GM23338 (cell line): ENCODE data around the gene ADAMTS19. TPM values are rescaled to one million over a fixed set of nuclear protein-coding genes. Genes with fewer than 3 reads are reported as not detected.
"Not testable (repeated sequence)": the region's sequence is repeated elsewhere in the genome, so short reads cannot be mapped to it uniquely, and the experiment has no call there.

ENCODE experiments used
- ATAC-seq: fragments of 200-7000 bp; cut with Tn5 transposase; 3 replicates; pipeline ENCODE4 v1.9.1; 2020
- DNase-seq: peaks from one replicate; pipeline ENCODE4 v3.0.0-alpha.2; 2015; ENCODE audit warnings: low spot score
- H2AFZ ChIP-seq: fragments of 200-600 bp; sonication (generic); 2 replicates; pipeline ENCODE4 v1.8.0; 2016; ENCODE audit warnings: antibody characterized with exemption, mild to moderate bottlenecking, moderate library complexity
- H3F3A ChIP-seq: fragments of 200-600 bp; sonication (generic); replicated peaks from 2 replicates; pipeline ENCODE4 v1.8.0; 2017; ENCODE audit warnings: antibody characterized with exemption, mixed run types, low read depth
- H3K27ac ChIP-seq: fragments of 200-600 bp; sonication (generic); 2 replicates; pipeline ENCODE4 v1.6.1; 2016; ENCODE audit warnings: low read depth
- H3K27me3 ChIP-seq: fragments of 200-600 bp; sonication (generic); 2 replicates; pipeline ENCODE4 v1.8.0; 2016; ENCODE audit warnings: mild to moderate bottlenecking, mixed run types, moderate library complexity; ENCODE audit not compliant: insufficient read depth
- H3K36me3 ChIP-seq: fragments of 200-600 bp; sonication (generic); 2 replicates; pipeline ENCODE4 v1.8.0; 2016; ENCODE audit warnings: mild to moderate bottlenecking; ENCODE audit not compliant: insufficient read depth
- H3K4me1 ChIP-seq: fragments of 200-600 bp; sonication (generic); 2 replicates; pipeline ENCODE4 v1.8.0; 2016; ENCODE audit warnings: mild to moderate bottlenecking, moderate library complexity; ENCODE audit not compliant: insufficient read depth
- H3K4me2 ChIP-seq: fragments of 200-600 bp; sonication (generic); 2 replicates; pipeline ENCODE4 v1.7.1; 2017; ENCODE audit warnings: mixed run types
- H3K4me3 ChIP-seq: fragments of 200-600 bp; sonication (generic); 2 replicates; pipeline ENCODE4 v1.6.1; 2016; ENCODE audit warnings: mixed run types
- H3K79me2 ChIP-seq: fragments of 200-600 bp; sonication (generic); replicated peaks from 2 replicates; pipeline ENCODE4 v1.8.0; 2017; ENCODE audit warnings: mild to moderate bottlenecking; ENCODE audit not compliant: insufficient read depth
- H3K9me2 ChIP-seq: fragments of 200-600 bp; sonication (generic); 2 replicates; pipeline ENCODE4 v1.8.0; 2017; ENCODE audit not compliant: insufficient read depth
- H4K20me1 ChIP-seq: fragments of 200-600 bp; sonication (generic); replicated peaks from 2 replicates; pipeline ENCODE4 v1.8.0; 2017; ENCODE audit warnings: mild to moderate bottlenecking; ENCODE audit not compliant: insufficient read depth
- H3K27ac Mint-ChIP-seq: 2 replicates; pipeline ENCODE4 v1.8.0; 2020; ENCODE audit warnings: inconsistent platforms, mild to moderate bottlenecking, moderate library complexity, mixed read lengths
- H3K27me3 Mint-ChIP-seq: 3 replicates; pipeline ENCODE4 v1.8.0; 2022; ENCODE audit warnings: low read depth, mild to moderate bottlenecking, moderate library complexity, mixed read lengths, inconsistent platforms; ENCODE audit not compliant: insufficient read depth, poor library complexity
- H3K36me3 Mint-ChIP-seq: 3 replicates; pipeline ENCODE4 v1.8.0; 2021; ENCODE audit warnings: low read depth, mild to moderate bottlenecking, inconsistent platforms, moderate library complexity, mixed read lengths
- H3K4me1 Mint-ChIP-seq: 3 replicates; pipeline ENCODE4 v1.8.0; 2020; ENCODE audit warnings: mild to moderate bottlenecking, inconsistent platforms, mixed read lengths
- H3K4me3 Mint-ChIP-seq: 3 replicates; pipeline ENCODE4 v1.8.0; 2021; ENCODE audit warnings: moderate library complexity, mild to moderate bottlenecking, inconsistent platforms, mixed read lengths
- H3K9me3 Mint-ChIP-seq: 3 replicates; pipeline ENCODE4 v1.8.0; 2020; ENCODE audit warnings: moderate library complexity, mild to moderate bottlenecking, inconsistent platforms, mixed read lengths
- CREB1 ChIP-seq: fragments of 250-450 bp; sonication (Bioruptor Pico); IDR thresholded peaks from 2 replicates; pipeline ENCODE4 v1.5.0; 2020; ENCODE audit warnings: low read depth, mild to moderate bottlenecking, moderate library complexity
- ETS1 ChIP-seq: IDR thresholded peaks from 2 replicates; pipeline ENCODE4 v1.6.1; 2016; ENCODE audit warnings: antibody characterized with exemption
- EZH2 ChIP-seq: fragments of 200-600 bp; sonication (generic); IDR thresholded peaks from one replicate; pipeline ENCODE4 v1.8.0; 2017; ENCODE audit warnings: antibody characterized with exemption, mild to moderate bottlenecking, low read depth; ENCODE audit not compliant: unreplicated experiment
- JUNB ChIP-seq: IDR thresholded peaks from one replicate; pipeline ENCODE4 v1.6.1; 2016; ENCODE audit warnings: antibody characterized with exemption; ENCODE audit not compliant: unreplicated experiment
- NANOG ChIP-seq: IDR thresholded peaks from 2 replicates; pipeline ENCODE4 v1.6.1; 2016; ENCODE audit warnings: antibody characterized with exemption, borderline replicate concordance
- POLR2AphosphoS5 ChIP-seq: IDR thresholded peaks from 2 replicates; pipeline ENCODE4 v1.6.1; 2016; ENCODE audit warnings: antibody characterized with exemption, low read depth
- REST ChIP-seq: IDR thresholded peaks from one replicate; pipeline ENCODE4 v1.6.1; 2018; ENCODE audit warnings: antibody characterized with exemption; ENCODE audit not compliant: unreplicated experiment
- STAT1 ChIP-seq: IDR thresholded peaks from one replicate; pipeline ENCODE4 v1.6.1; 2016; ENCODE audit warnings: antibody characterized with exemption; ENCODE audit not compliant: unreplicated experiment
- ZNF114 ChIP-seq: fragments of 250-450 bp; sonication (Bioruptor Pico); IDR thresholded peaks from 2 replicates; pipeline ENCODE4 v1.5.0; 2020; ENCODE audit warnings: mild to moderate bottlenecking, moderate library complexity
- ZNF331 ChIP-seq: fragments of 250-450 bp; sonication (Bioruptor Pico); IDR thresholded peaks from 2 replicates; pipeline ENCODE4 v1.5.0; 2020; ENCODE audit warnings: low read depth, mild to moderate bottlenecking, moderate library complexity
- ZNF462 ChIP-seq: fragments of 250-450 bp; sonication (Bioruptor Pico); IDR thresholded peaks from 2 replicates; pipeline ENCODE4 v1.5.0; 2020; ENCODE audit warnings: mild to moderate bottlenecking, moderate library complexity
- polyA plus RNA-seq: library from polyadenylated mRNA; unstranded; fragments of >200 nt; fragmentation: Nextera tagmentation; extraction: Ambion mirVana; gene quantifications from 2 replicates; pipeline ENCODE4 v1.2.1, GENCODE V29; 2016
- total RNA-seq: library from RNA; depleted of rRNA; stranded (reverse); fragments of >200 nt; shearing (Covaris generic); gene quantifications from 2 replicates; pipeline ENCODE4 v1.2.3, GENCODE V29; 2014

Gene ADAMTS19
- total and polyA plus RNA-seq, 2 experiments from 2014 or later = 6.0 to 27.4 TPM

GRCh38 chr5:129426071-129426470 is 34.0 kb upstream of the ADAMTS19 start:
- DNase-seq (no peak), ATAC-seq (no peak)
- no peak overlapping the region for H3K27ac Mint-ChIP-seq
- Histone ChIP-seq H3K79me2 (no peaks in the 10 kb centered on the region), H3K9me2 (no peaks in the 10 kb centered on the region), H3K36me3 (no peaks in the 10 kb centered on the region), H2AFZ (no peak overlapping the region), H3K4me2 (no peak overlapping the region), H3K27ac (no peak overlapping the region), H3K27me3 (no peaks in the 10 kb centered on the region), H3K4me1 (no peaks in the 10 kb centered on the region), H3F3A (no peaks in the 10 kb centered on the region), H3K4me3 (no peak overlapping the region), H4K20me1 (no peaks in the 10 kb centered on the region)
- H3K4me1 Mint-ChIP-seq = no peaks in the 10 kb centered on the region; the same call in 2 of the 3 replicates
- no peaks in the 10 kb centered on the region for H3K36me3 Mint-ChIP-seq
- no peak for TF ChIP-seq ZNF114 (CRISPR knock-in tag)
- TF ChIP-seq JUNB = no peak
- no peak for TF ChIP-seq ZNF462
- TF ChIP-seq EZH2 = no peak
- no peak for TF ChIP-seq ZNF331 (CRISPR knock-in tag)
- TF ChIP-seq NANOG = no peak
- no peak for TF ChIP-seq ETS1
- TF ChIP-seq REST = no peak
- no peak for TF ChIP-seq CREB1 (CRISPR knock-in tag)
- no peak for TF ChIP-seq STAT1
- no peak for TF ChIP-seq POLR2AphosphoS5
- H3K27me3 Mint-ChIP-seq = no peaks in the 10 kb centered on the region
- H3K9me3 Mint-ChIP-seq = no peaks in the 10 kb centered on the region
- no peak overlapping the region for H3K4me3 Mint-ChIP-seq

DNA sequence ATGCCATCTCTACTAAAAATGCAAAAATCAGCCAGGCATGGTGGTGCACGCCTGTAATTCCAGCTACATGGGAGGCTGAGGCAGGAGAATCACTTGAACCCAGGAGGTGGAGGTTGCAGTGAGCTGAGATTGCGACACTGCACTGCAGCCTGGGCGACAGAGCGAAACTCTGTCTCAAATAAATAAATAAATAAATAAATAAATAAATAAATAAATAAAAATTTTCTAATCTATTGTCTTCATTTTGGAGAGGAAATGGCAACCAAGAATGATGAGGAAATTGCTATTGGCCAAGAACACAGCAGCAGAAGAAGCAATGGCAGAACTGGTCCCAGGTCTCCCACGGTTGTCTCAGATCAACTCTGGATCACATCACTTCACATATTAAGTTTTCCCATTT is 31.5 kb upstream of the ADAMTS19 start:
- not testable (repeated sequence) for H3K4me1 ChIP-seq, H3K4me3 ChIP-seq, H3K27ac Mint-ChIP-seq, H3K27me3 Mint-ChIP-seq, H3K9me2 ChIP-seq, H3K4me1 Mint-ChIP-seq, H3K9me3 Mint-ChIP-seq, H3K4me2 ChIP-seq, ATAC-seq, H3K79me2 ChIP-seq, DNase-seq, H3K27me3 ChIP-seq, H3K4me3 Mint-ChIP-seq, H4K20me1 ChIP-seq, H3K27ac ChIP-seq, H3K36me3 Mint-ChIP-seq, H3F3A ChIP-seq, H3K36me3 ChIP-seq, H2AFZ ChIP-seq
